K562 (cell line): Measurements from ENCODE around the gene TAF1B. TPM values are rescaled to one million over a fixed set of nuclear protein-coding genes. Genes with fewer than 3 reads are reported as not detected.

Experiments used
- ARNT ChIP-seq, 2 experiments: fragments of 450-650 bp; IDR thresholded peaks; 2 replicates each; pipeline ENCODE4 v1.6.1; 2016; ENCODE audit warnings: mild to moderate bottlenecking in 1 of 2
- MCM3 ChIP-seq: fragments of 450-650 bp; IDR thresholded peaks from 2 replicates; pipeline ENCODE4 v1.6.1; 2016
- NUFIP1 ChIP-seq: fragments of 450-650 bp; IDR thresholded peaks from 2 replicates; pipeline ENCODE4 v1.6.1; 2018; ENCODE audit not compliant: partially characterized antibody
- PHF21A ChIP-seq: fragments of 450-650 bp; IDR thresholded peaks from 2 replicates; pipeline ENCODE4 v1.6.1; 2017; ENCODE audit warnings: low read depth, borderline replicate concordance
- PHTF2 ChIP-seq: fragments of 250-450 bp; sonication (Bioruptor Pico); IDR thresholded peaks from 2 replicates; pipeline ENCODE4 v1.5.0; 2021; ENCODE audit warnings: mild to moderate bottlenecking
- POLR2AphosphoS2 ChIP-seq: IDR thresholded peaks from 2 replicates; pipeline ENCODE4 v1.6.1; 2012; ENCODE audit warnings: low read length, improper control_type of control experiment
- RAD21 ChIP-seq, 2 experiments: fragments of 250-450 bp in 1 of 2; fragments of 450-650 bp in 1 of 2; sonication (Bioruptor Pico) in 1 of 2; formaldehyde crosslinking in 1 of 2; IDR thresholded peaks in 1 of 2; conservative IDR thresholded peaks in 1 of 2; 2 replicates each; pipeline versions ENCODE4 v1.4.0 to v1.8.0; 2020 to 2022; ENCODE audit warnings: mild to moderate bottlenecking in 2 of 2, moderate library complexity in 1 of 2
- TAF1 ChIP-seq: IDR thresholded peaks from 2 replicates; pipeline ENCODE4 v1.6.1; 2011; ENCODE audit warnings: mild to moderate bottlenecking, low read length, moderate library complexity; ENCODE audit not compliant: insufficient read depth, control insufficient read depth, severe bottlenecking; ENCODE audit errors: extremely low read depth
- TARDBP ChIP-seq: fragments of 450-650 bp; IDR thresholded peaks from 2 replicates; pipeline ENCODE4 v1.6.1; 2016
- TEAD4 ChIP-seq, 2 experiments: sonication (generic) in 1 of 2; formaldehyde crosslinking in 1 of 2; IDR thresholded peaks; 2 replicates each; pipeline versions ENCODE4 v1.6.1 to v1.8.0; 2012 to 2022; ENCODE audit warnings: borderline replicate concordance in 1 of 2, inconsistent platforms in 1 of 2, low read length in 1 of 2, mild to moderate bottlenecking in 1 of 2, missing genetic modification reagents in 1 of 2
- ZC3H8 ChIP-seq: fragments of 450-650 bp; IDR thresholded peaks from 2 replicates; pipeline ENCODE4 v1.6.1; 2017
- ZNF253 ChIP-seq: fragments of 250-450 bp; sonication (Bioruptor Pico); conservative IDR thresholded peaks from 2 replicates; pipeline ENCODE4 v1.6.1; 2021; ENCODE audit warnings: mild to moderate bottlenecking
- ZNF311 ChIP-seq: fragments of 250-450 bp; sonication (Bioruptor Pico); IDR thresholded peaks from 2 replicates; pipeline ENCODE4 v1.4.0; 2020; ENCODE audit warnings: mild to moderate bottlenecking, moderate library complexity
- ZNF41 ChIP-seq: fragments of 250-450 bp; sonication (Bioruptor Pico); conservative IDR thresholded peaks from 2 replicates; pipeline ENCODE4 v1.4.0; 2020; ENCODE audit warnings: mild to moderate bottlenecking
- ZNF445 ChIP-seq: fragments of 250-450 bp; sonication (Bioruptor Pico); IDR thresholded peaks from 2 replicates; pipeline ENCODE4 v1.4.0; 2020; ENCODE audit warnings: low read depth, mild to moderate bottlenecking, moderate library complexity
- ZNF707 ChIP-seq: fragments of 250-450 bp; sonication (Bioruptor Pico); conservative IDR thresholded peaks from 2 replicates; pipeline ENCODE4 v1.8.0; 2022; ENCODE audit warnings: inconsistent platforms, mild to moderate bottlenecking, moderate library complexity
- polyA plus RNA-seq, 8 experiments: library from polyadenylated mRNA; depleted of rRNA in 4 of 8; stranded (reverse) in 5 of 8; unstranded in 3 of 8; fragments of >200 nt; fragmentation: Nextera tagmentation in 2 of 8; fragmentation: Illumina TruSeq in 1 of 8; extraction: Ambion mirVana in 2 of 8; extraction: Trizol in 1 of 8; gene quantifications; 2 replicates each; pipeline versions ENCODE4 v1.2.1 to v1.2.3, GENCODE V29; 2011 to 2014; ENCODE audit warnings: inconsistent platforms in 1 of 8, missing spikeins in 1 of 8
- total RNA-seq, 7 experiments: library from RNA; depleted of rRNA in 6 of 7; stranded (reverse); fragments of >200 nt in 6 of 7; fragmentation: Illumina TruSeq in 2 of 7; extraction: Trizol in 2 of 7; gene quantifications; 2 replicates each; pipeline versions ENCODE4 v1.2.1 to v1.2.3, GENCODE V29; 2011 to 2021; ENCODE audit warnings: low replicate concordance in 1 of 7
- TF ChIP-seq, protein P1 (sequence below): IDR thresholded peaks from 2 replicates; pipeline ENCODE4 v1.6.1; 2012; ENCODE audit warnings: low read depth, low read length, improper control_type of control experiment, borderline replicate concordance
- TF ChIP-seq, protein P2 (sequence below): fragments of 450-650 bp; IDR thresholded peaks from 2 replicates; pipeline ENCODE4 v1.6.1; 2016
- TF ChIP-seq, protein P3 (sequence below): IDR thresholded peaks from 2 replicates; pipeline ENCODE4 v1.6.1; 2011; ENCODE audit warnings: borderline replicate concordance, low read depth, mild to moderate bottlenecking, moderate library complexity, low read length; ENCODE audit not compliant: insufficient read depth, poor library complexity, severe bottlenecking
- TF ChIP-seq, protein P4 (sequence below): sonication (generic); formaldehyde crosslinking; IDR thresholded peaks from 2 replicates; pipeline ENCODE4 v1.8.1; 2023; ENCODE audit warnings: mild to moderate bottlenecking, missing genetic modification reagents

Gene TAF1B
- total and polyA plus RNA-seq, 9 of the 15 experiments (the other 6 are each of a cell fraction or from before 2014, with no cell fraction given): 8.8 to 25.1 (median 17.3) TPM

DNA sequence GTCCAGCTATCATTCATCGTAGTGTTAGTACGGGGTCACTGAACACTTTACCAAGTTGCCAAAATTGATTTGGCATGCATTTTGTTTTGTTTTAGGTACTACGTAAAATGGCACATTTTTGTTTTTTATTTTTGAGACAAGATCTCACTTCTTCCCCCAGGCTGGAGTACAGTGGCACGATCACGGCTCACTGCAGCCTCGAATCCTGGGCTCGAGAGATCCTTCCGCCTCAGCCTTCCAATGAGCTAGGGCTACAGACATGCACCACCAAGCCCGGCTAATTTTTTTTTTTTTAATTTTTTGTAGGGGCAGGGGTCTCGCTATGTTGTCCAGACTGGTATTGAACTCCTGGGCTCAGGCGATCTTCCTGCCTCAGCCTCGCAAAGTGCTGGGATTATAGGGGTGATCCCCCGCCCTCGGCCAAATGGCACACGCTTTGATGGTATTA, 786 bp downstream of the TAF1B start (continued):
- TF ChIP-seq TAF1 (no peak), ZNF707 (CRISPR knock-in tag) (no peak), PHTF2 (CRISPR knock-in tag) (no peak), ZNF253 (CRISPR knock-in tag) (no peak), ZNF41 (CRISPR knock-in tag) (no peak), PHF21A (no peak), ZNF311 (CRISPR knock-in tag) (no peak), ZC3H8 (no peak), POLR2AphosphoS2 (no peak), NUFIP1 (no peak), MCM3 (no peak), TEAD4 (IDR thresholded peaks at IDR 0.05; ENCODE audit: low read length) (no peak; the same call in 1 of the 2 replicates), TEAD4 (CRISPR knock-in tag; IDR thresholded peaks at IDR 0.05; ENCODE audit: borderline replicate concordance) (no peak), RAD21 (CRISPR knock-in tag; conservative IDR thresholded peaks at IDR 0.05 in 1 of 2, IDR thresholded peaks at IDR 0.05 in 1 of 2) (no peak), ARNT (IDR thresholded peaks at IDR 0.05) (no peak), TARDBP (no peak), ZNF445 (no peak)
- TF ChIP-seq, protein P1, sequence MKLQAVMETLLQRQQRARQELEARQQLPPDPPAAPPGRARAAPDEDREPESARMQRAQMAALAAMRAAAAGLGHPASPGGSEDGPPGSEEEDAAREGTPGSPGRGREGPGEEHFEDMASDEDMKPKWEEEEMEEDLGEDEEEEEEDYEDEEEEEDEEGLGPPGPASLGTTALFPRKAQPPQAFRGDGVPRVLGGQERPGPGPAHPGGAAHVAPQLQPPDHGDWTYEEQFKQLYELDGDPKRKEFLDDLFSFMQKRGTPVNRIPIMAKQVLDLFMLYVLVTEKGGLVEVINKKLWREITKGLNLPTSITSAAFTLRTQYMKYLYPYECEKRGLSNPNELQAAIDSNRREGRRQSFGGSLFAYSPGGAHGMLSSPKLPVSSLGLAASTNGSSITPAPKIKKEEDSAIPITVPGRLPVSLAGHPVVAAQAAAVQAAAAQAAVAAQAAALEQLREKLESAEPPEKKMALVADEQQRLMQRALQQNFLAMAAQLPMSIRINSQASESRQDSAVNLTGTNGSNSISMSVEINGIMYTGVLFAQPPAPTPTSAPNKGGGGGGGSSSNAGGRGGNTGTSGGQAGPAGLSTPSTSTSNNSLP: no peak
- TF ChIP-seq, protein P2, sequence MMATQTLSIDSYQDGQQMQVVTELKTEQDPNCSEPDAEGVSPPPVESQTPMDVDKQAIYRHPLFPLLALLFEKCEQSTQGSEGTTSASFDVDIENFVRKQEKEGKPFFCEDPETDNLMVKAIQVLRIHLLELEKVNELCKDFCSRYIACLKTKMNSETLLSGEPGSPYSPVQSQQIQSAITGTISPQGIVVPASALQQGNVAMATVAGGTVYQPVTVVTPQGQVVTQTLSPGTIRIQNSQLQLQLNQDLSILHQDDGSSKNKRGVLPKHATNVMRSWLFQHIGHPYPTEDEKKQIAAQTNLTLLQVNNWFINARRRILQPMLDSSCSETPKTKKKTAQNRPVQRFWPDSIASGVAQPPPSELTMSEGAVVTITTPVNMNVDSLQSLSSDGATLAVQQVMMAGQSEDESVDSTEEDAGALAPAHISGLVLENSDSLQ: no peak
- TF ChIP-seq, protein P3, sequence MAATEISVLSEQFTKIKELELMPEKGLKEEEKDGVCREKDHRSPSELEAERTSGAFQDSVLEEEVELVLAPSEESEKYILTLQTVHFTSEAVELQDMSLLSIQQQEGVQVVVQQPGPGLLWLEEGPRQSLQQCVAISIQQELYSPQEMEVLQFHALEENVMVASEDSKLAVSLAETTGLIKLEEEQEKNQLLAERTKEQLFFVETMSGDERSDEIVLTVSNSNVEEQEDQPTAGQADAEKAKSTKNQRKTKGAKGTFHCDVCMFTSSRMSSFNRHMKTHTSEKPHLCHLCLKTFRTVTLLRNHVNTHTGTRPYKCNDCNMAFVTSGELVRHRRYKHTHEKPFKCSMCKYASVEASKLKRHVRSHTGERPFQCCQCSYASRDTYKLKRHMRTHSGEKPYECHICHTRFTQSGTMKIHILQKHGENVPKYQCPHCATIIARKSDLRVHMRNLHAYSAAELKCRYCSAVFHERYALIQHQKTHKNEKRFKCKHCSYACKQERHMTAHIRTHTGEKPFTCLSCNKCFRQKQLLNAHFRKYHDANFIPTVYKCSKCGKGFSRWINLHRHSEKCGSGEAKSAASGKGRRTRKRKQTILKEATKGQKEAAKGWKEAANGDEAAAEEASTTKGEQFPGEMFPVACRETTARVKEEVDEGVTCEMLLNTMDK: no peak
- TF ChIP-seq, protein P4, sequence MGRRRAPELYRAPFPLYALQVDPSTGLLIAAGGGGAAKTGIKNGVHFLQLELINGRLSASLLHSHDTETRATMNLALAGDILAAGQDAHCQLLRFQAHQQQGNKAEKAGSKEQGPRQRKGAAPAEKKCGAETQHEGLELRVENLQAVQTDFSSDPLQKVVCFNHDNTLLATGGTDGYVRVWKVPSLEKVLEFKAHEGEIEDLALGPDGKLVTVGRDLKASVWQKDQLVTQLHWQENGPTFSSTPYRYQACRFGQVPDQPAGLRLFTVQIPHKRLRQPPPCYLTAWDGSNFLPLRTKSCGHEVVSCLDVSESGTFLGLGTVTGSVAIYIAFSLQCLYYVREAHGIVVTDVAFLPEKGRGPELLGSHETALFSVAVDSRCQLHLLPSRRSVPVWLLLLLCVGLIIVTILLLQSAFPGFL (CRISPR knock-in tag): no peak
